SK-N-SH (cell line): ENCODE data around the gene PTPMT1. TPM values are rescaled to one million over a fixed set of nuclear protein-coding genes. Genes with fewer than 3 reads are reported as not detected.

Experiments
- CTCF ChIA-PET: fragments of 300-600, 350-600 bp; formaldehyde crosslinking; extraction: SDS; loops from one replicate; lab custom pipeline; 2021; lab: Yijun Ruan, JAX
- POLR2A ChIA-PET: fragments of 350-600 bp; sonication (Branson Sonifier 250); formaldehyde crosslinking; extraction: SDS; loops from one replicate; lab custom pipeline; 2020; ENCODE audit warnings: antibody characterized with exemption, inconsistent platforms; lab: Yijun Ruan, JAX
- DNase-seq: peaks from one replicate; pipeline ENCODE4 v3.0.0; 2012
- H2AFZ ChIP-seq: fragments of 200-600 bp; sonication (generic); 2 replicates; pipeline ENCODE4 v1.8.1; 2016; ENCODE audit warnings: antibody characterized with exemption, mild to moderate bottlenecking, low read depth
- H3F3A ChIP-seq: fragments of 200-600 bp; sonication (generic); replicated peaks from 2 replicates; pipeline ENCODE3; 2016; ENCODE audit warnings: antibody characterized with exemption, mild to moderate bottlenecking; ENCODE audit not compliant: insufficient read depth
- H3K27ac ChIP-seq, 2 experiments: fragments of 200-500 bp in 1 of 2; fragments of 200-600 bp in 1 of 2; sonication (Bioruptor generic) in 1 of 2; sonication (generic), shearing (Covaris generic) in 1 of 2; 2 replicates each; pipeline versions ENCODE4 v1.5.1 to v1.6.1; 2014 to 2016; ENCODE audit warnings: low read depth in 2 of 2, inconsistent platforms in 1 of 2, low read length in 1 of 2, mild to moderate bottlenecking in 1 of 2, mixed read lengths in 1 of 2
- H3K27me3 ChIP-seq: fragments of 200-600 bp; sonication (generic), shearing (Covaris generic); 2 replicates; pipeline ENCODE4 v1.6.1; 2016; ENCODE audit warnings: mixed run types; ENCODE audit not compliant: insufficient read depth
- H3K36me3 ChIP-seq, 2 experiments: fragments of 200-500 bp in 1 of 2; fragments of 200-600 bp in 1 of 2; sonication (Bioruptor generic) in 1 of 2; sonication (generic) in 1 of 2; replicated peaks in 1 of 2; 2 replicates each; pipeline versions ENCODE3 to v1.5.1; 2014 to 2016; ENCODE audit warnings: low read length in 1 of 2, mild to moderate bottlenecking in 1 of 2; ENCODE audit not compliant: insufficient read depth in 2 of 2, control insufficient read depth in 1 of 2
- H3K4me1 ChIP-seq, 2 experiments: fragments of 200-500 bp in 1 of 2; fragments of 200-600 bp in 1 of 2; sonication (Bioruptor generic) in 1 of 2; sonication (generic), shearing (Covaris generic) in 1 of 2; 2 replicates each; pipeline versions ENCODE4 v1.5.1 to v1.6.1; 2014 to 2016; ENCODE audit warnings: low read depth in 1 of 2, low read length in 1 of 2, mixed run types in 1 of 2; ENCODE audit not compliant: insufficient read depth in 2 of 2, control insufficient read depth in 1 of 2
- H3K4me2 ChIP-seq: fragments of 200-600 bp; sonication (generic), shearing (Covaris generic); 2 replicates; pipeline ENCODE4 v1.6.1; 2017; ENCODE audit warnings: mixed run types
- H3K4me3 ChIP-seq, 2 experiments: fragments of 200-500 bp in 1 of 2; fragments of 200-600 bp in 1 of 2; sonication (Bioruptor generic) in 1 of 2; sonication (generic), shearing (Covaris generic) in 1 of 2; 2 replicates each; pipeline versions ENCODE4 v1.5.1 to v1.8.1; 2014 to 2016; ENCODE audit warnings: low read depth in 2 of 2, inconsistent platforms in 1 of 2, low read length in 1 of 2, mild to moderate bottlenecking in 1 of 2, mixed read lengths in 1 of 2, moderate library complexity in 1 of 2
- H3K79me2 ChIP-seq: fragments of 200-600 bp; sonication (generic); 2 replicates; pipeline ENCODE4 v1.8.1; 2017; ENCODE audit warnings: mild to moderate bottlenecking; ENCODE audit not compliant: insufficient read depth
- H3K9ac ChIP-seq: fragments of 200-600 bp; sonication (generic); 2 replicates; pipeline ENCODE4 v1.6.1; 2017; ENCODE audit warnings: mixed run types
- H3K9me2 ChIP-seq: fragments of 200-600 bp; sonication (generic); 2 replicates; pipeline ENCODE4 v1.6.1; 2017; ENCODE audit warnings: mixed run types
- H3K9me3 ChIP-seq: fragments of 200-600 bp; sonication (generic); 2 replicates; pipeline ENCODE4 v1.6.1; 2017; ENCODE audit warnings: mixed run types, mild to moderate bottlenecking, moderate library complexity
- H4K20me1 ChIP-seq: fragments of 200-600 bp; sonication (generic); 2 replicates; pipeline ENCODE4 v1.6.1; 2017; ENCODE audit warnings: mild to moderate bottlenecking, mixed run types; ENCODE audit not compliant: insufficient read depth
- CHD2 ChIP-seq: fragments of 150-350 bp; IDR thresholded peaks from 2 replicates; pipeline ENCODE4 v1.6.1; 2018; ENCODE audit warnings: low read length; ENCODE audit not compliant: partially characterized antibody
- MXI1 ChIP-seq: IDR thresholded peaks from 2 replicates; pipeline ENCODE4 v1.6.1; 2012; ENCODE audit warnings: mild to moderate bottlenecking, low read depth, low read length, improper control_type of control experiment
- RAD21 ChIP-seq: IDR thresholded peaks from 2 replicates; pipeline ENCODE4 v1.6.1; 2012; ENCODE audit warnings: mild to moderate bottlenecking, low read length
- RCOR1 ChIP-seq: fragments of 150-350 bp; IDR thresholded peaks from 2 replicates; pipeline ENCODE4 v1.6.1; 2017; ENCODE audit warnings: antibody characterized with exemption, low read length
- REST ChIP-seq: IDR thresholded peaks from 2 replicates; pipeline ENCODE4 v1.6.1; 2012; ENCODE audit warnings: mild to moderate bottlenecking, low read depth, low read length, moderate library complexity
- TEAD4 ChIP-seq: IDR thresholded peaks from 2 replicates; pipeline ENCODE4 v1.4.0; 2012; ENCODE audit warnings: mild to moderate bottlenecking, borderline replicate concordance; ENCODE audit not compliant: insufficient read depth
- WGBS: methylation state at CpG from one replicate; pipeline ENCODE4 v1.1.6; 2017; ENCODE audit warnings: low lambda C conversion rate; 5-methylcytosine and 5-hydroxymethylcytosine counted together
- polyA plus RNA-seq, 3 experiments: library from polyadenylated mRNA; depleted of rRNA; stranded (reverse); fragments of >200 nt; gene quantifications; 2 replicates each; pipeline ENCODE4 v1.2.3, GENCODE V29; 2012
- TF ChIP-seq, protein P1 (sequence below): IDR thresholded peaks from 2 replicates; pipeline ENCODE4 v1.4.0; 2012; ENCODE audit warnings: low read depth
- TF ChIP-seq, protein P2 (sequence below): IDR thresholded peaks from 2 replicates; pipeline ENCODE4; 2012
- TF ChIP-seq, protein P3 (sequence below): IDR thresholded peaks from 2 replicates; pipeline ENCODE4 v1.4.0; 2012; ENCODE audit warnings: low read depth, borderline replicate concordance
- TF ChIP-seq, protein P4 (sequence below): fragments of 200-600 bp; sonication (generic); IDR thresholded peaks from 2 replicates; pipeline ENCODE4 v1.6.1; 2017; ENCODE audit warnings: antibody characterized with exemption, mild to moderate bottlenecking, moderate library complexity

Gene PTPMT1
- polyA plus RNA-seq, 1 of the 3 experiments (the other 2 are of a cell fraction): 64.4 TPM

GRCh38 chr11:47550288-47551047, 14.9 kb upstream of the PTPMT1 start:
- no peak for TF ChIP-seq RCOR1
- no peak for TF ChIP-seq TEAD4
- TF ChIP-seq, protein P1, sequence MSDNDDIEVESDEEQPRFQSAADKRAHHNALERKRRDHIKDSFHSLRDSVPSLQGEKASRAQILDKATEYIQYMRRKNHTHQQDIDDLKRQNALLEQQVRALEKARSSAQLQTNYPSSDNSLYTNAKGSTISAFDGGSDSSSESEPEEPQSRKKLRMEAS: no peak
- TF ChIP-seq, protein P2, sequence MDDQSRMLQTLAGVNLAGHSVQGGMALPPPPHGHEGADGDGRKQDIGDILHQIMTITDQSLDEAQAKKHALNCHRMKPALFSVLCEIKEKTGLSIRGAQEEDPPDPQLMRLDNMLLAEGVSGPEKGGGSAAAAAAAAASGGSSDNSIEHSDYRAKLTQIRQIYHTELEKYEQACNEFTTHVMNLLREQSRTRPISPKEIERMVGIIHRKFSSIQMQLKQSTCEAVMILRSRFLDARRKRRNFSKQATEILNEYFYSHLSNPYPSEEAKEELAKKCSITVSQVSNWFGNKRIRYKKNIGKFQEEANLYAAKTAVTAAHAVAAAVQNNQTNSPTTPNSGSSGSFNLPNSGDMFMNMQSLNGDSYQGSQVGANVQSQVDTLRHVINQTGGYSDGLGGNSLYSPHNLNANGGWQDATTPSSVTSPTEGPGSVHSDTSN: no peak
- no peak for TF ChIP-seq CHD2
- TF ChIP-seq, protein P3, sequence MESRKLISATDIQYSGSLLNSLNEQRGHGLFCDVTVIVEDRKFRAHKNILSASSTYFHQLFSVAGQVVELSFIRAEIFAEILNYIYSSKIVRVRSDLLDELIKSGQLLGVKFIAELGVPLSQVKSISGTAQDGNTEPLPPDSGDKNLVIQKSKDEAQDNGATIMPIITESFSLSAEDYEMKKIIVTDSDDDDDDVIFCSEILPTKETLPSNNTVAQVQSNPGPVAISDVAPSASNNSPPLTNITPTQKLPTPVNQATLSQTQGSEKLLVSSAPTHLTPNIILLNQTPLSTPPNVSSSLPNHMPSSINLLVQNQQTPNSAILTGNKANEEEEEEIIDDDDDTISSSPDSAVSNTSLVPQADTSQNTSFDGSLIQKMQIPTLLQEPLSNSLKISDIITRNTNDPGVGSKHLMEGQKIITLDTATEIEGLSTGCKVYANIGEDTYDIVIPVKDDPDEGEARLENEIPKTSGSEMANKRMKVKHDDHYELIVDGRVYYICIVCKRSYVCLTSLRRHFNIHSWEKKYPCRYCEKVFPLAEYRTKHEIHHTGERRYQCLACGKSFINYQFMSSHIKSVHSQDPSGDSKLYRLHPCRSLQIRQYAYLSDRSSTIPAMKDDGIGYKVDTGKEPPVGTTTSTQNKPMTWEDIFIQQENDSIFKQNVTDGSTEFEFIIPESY: no peak
- Histone ChIP-seq H3K27ac (no peak overlapping the region; a peak in 1 of 4 replicates), H4K20me1 (peaks cover 62% of the 10 kb centered on the region), H3K36me3 (peaks cover 2 to 32% of the 10 kb centered on the region in 2 experiments), H3K9ac (no peak overlapping the region), H3K79me2 (peaks cover 77% of the 10 kb centered on the region), H3F3A (peaks cover 25% of the 10 kb centered on the region), H3K4me2 (peak overlapping the region; percentile 84; the same call in 1 of the 2 replicates), H3K9me2 (no peaks in the 10 kb centered on the region), H3K27me3 (no peaks in the 10 kb centered on the region), H2AFZ (no peak overlapping the region), H3K4me3 (no peak overlapping the region; a peak in 1 of 4 replicates), H3K4me1 (peaks cover 3 to 27% of the 10 kb centered on the region in 2 experiments; a peak in 2 of 4 replicates), H3K9me3 (no peaks in the 10 kb centered on the region)
- POLR2A ChIA-PET: no interaction called here
- WGBS: 85% methylated on average over 10 of the region's 10 CpGs
- CTCF ChIA-PET: no interaction called here
- no peak for DNase-seq

GRCh38 chr11:47551086-47551485, 14.3 kb upstream of the PTPMT1 start:
- peaks cover 2 to 32% of the 10 kb centered on the region in 2 experiments for H3K36me3 ChIP-seq
- H3K4me2 ChIP-seq: peak overlapping the region; percentile 84
- peak overlapping the region in 1 of 2 experiments; percentile 84; a peak in 1 of 4 replicates for H3K27ac ChIP-seq
- peaks cover 3 to 27% of the 10 kb centered on the region in 2 experiments; a peak in 2 of 4 replicates for H3K4me1 ChIP-seq
- no peak overlapping the region for H2AFZ ChIP-seq
- POLR2A ChIA-PET: interaction anchor here (1.1 kb wide), 1 partner anchor 18 kb away, joined by 3 read pairs; no protein-coding TSS in a partner anchor
- CTCF ChIA-PET: interaction anchor here (1.0 to 1.9 kb wide), 4 partner anchors 13 to 98 kb away, joined by 3 to 10 read pairs (median 4); no protein-coding TSS in a partner anchor
- peak overlapping the region; percentile 63 to 88 for H3K4me3 ChIP-seq
- H3K9me3 ChIP-seq: no peaks in the 10 kb centered on the region
- peaks cover 25% of the 10 kb centered on the region for H3F3A ChIP-seq
- no peaks in the 10 kb centered on the region for H3K27me3 ChIP-seq
- H3K9ac ChIP-seq: peak overlapping the region; percentile 94; the same call in 1 of the 2 replicates
- H3K9me2 ChIP-seq: no peaks in the 10 kb centered on the region
- TF ChIP-seq, protein P4, sequence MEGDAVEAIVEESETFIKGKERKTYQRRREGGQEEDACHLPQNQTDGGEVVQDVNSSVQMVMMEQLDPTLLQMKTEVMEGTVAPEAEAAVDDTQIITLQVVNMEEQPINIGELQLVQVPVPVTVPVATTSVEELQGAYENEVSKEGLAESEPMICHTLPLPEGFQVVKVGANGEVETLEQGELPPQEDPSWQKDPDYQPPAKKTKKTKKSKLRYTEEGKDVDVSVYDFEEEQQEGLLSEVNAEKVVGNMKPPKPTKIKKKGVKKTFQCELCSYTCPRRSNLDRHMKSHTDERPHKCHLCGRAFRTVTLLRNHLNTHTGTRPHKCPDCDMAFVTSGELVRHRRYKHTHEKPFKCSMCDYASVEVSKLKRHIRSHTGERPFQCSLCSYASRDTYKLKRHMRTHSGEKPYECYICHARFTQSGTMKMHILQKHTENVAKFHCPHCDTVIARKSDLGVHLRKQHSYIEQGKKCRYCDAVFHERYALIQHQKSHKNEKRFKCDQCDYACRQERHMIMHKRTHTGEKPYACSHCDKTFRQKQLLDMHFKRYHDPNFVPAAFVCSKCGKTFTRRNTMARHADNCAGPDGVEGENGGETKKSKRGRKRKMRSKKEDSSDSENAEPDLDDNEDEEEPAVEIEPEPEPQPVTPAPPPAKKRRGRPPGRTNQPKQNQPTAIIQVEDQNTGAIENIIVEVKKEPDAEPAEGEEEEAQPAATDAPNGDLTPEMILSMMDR: peak; percentile 55
- peak; percentile 38; the same call in 1 of the 2 replicates for TF ChIP-seq MXI1
- peak; percentile 35 for TF ChIP-seq RAD21
- TF ChIP-seq REST: no peak
- peak; percentile 37 for DNase-seq
- H3K79me2 ChIP-seq: peaks cover 71% of the 10 kb centered on the region
- H4K20me1 ChIP-seq: peaks cover 57% of the 10 kb centered on the region
